NCI-H2196 (cell line): ENCODE results near the gene ARHGEF17.

Experiments
- DNase-seq: peaks from one replicate; lab custom pipeline; 2025; ENCODE audit not compliant: unreplicated experiment; lab: John Stamatoyannopoulos, UW

The ARHGEF17 gene

GRCh38 chr11:73331138-73331916 lies 23.3 kb downstream of the ARHGEF17 start:
- DNase-seq = no peak

GRCh38 chr11:73333173-73333572 lies 25.1 kb downstream of the ARHGEF17 start:
- no peak for DNase-seq

GRCh38 chr11:73333640-73334383 lies 25.7 kb downstream of the ARHGEF17 start:
- DNase-seq = no peak

- no peak for DNase-seq
Measured at GRCh38 chr11:73334384-73335203, 26.5 kb downstream of the ARHGEF17 start.

- peak; percentile 81 for DNase-seq
Measured at GRCh38 chr11:73335204-73335923, 27.3 kb downstream of the ARHGEF17 start.

GRCh38 chr11:73337846-73338245 lies 29.8 kb downstream of the ARHGEF17 start:
- DNase-seq = no peak

GRCh38 chr11:73338279-73338678 lies 30.2 kb downstream of the ARHGEF17 start:
- DNase-seq = no peak

- no peak for DNase-seq
Measured at GRCh38 chr11:73340164-73340563, 32.1 kb downstream of the ARHGEF17 start.

GRCh38 chr11:73342633-73343032 lies 34.6 kb downstream of the ARHGEF17 start:
- peak; percentile 24 for DNase-seq

- DNase-seq = no peak
Measured at GRCh38 chr11:73343076-73343873, 35.2 kb downstream of the ARHGEF17 start.

GRCh38 chr11:73344191-73344607 lies 36.1 kb downstream of the ARHGEF17 start:
- no peak for DNase-seq

GRCh38 chr11:73345481-73346160 lies 37.5 kb downstream of the ARHGEF17 start:
- no peak for DNase-seq

GRCh38 chr11:73346186-73346935 lies 38.3 kb downstream of the ARHGEF17 start:
- DNase-seq = no peak

GRCh38 chr11:73347067-73347466 lies 39.0 kb downstream of the ARHGEF17 start:
- no peak for DNase-seq

- DNase-seq = no peak
Measured at GRCh38 chr11:73348838-73349237, 40.8 kb downstream of the ARHGEF17 start.

- DNase-seq = no peak
Measured at GRCh38 chr11:73349633-73350032, 41.6 kb downstream of the ARHGEF17 start.

GRCh38 chr11:73350908-73351636 lies 43.0 kb downstream of the ARHGEF17 start:
- DNase-seq = peak; percentile 67

GRCh38 chr11:73353422-73353821 lies 45.3 kb downstream of the ARHGEF17 start:
- DNase-seq = no peak
